ENCODE results near the gene SAMD1.

Gene SAMD1

DNA sequence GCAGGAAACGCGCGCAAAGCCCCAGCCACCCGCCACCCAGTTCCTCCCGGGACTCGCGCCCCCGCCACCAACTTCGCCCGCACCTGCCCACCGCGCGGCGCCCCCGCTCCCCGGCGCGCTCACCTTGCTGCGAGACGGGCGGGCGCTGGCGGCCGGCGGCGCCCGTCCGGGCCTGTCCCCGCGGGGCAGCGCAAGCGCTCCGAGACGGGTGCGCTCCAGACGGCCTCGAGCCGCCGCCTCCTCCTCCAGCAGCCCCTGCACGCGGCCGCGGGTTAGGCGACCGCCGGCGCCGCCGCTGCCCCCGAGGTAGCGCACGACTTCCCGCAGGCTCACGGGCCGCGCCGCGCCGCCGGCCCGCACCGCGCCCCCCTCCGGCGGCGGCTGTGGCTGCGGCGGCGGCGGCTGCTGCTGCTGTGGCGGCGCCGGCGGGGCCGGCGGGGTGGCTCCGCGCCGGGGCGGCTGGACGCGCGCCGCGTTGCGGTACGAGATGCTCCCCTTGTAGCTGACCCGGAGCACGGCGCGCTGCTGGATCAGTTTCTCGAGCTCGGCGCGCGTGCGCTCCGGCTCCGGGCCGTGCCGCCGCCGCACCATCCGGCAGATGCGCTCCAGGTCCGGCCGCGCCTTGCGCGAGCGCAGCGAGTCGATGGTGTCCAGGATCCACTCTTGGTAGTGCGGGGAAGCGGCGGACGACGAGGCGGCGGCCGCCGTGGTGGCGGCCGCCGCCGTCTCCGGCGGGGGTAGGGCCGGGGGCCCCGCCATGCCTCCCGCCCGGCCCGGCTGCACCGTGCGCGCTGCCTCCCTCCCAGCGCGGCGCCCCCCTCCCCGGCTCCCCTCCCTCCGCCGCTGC lies 666 bp downstream of the SAMD1 start:
- peak in 1 of 2 donors; percentile 33 for DNase-seq (ENCODE audit: extremely low read depth in 1 of 2, low read depth in 1 of 2)

DNA sequence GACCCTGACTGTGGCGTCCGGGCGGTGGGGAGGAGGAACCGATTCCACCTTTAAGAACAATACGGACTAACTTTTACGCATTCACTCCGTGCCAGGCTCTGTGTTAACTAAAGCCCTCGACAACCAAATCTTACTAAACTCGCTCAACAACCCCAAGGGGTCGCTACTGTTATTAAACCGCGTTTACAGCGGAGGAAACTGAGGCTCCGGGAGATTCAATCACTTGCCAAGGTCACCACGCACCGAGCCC lies 1.2 kb downstream of the SAMD1 start:
- no peak for DNase-seq (ENCODE audit: extremely low read depth in 1 of 2, low read depth in 1 of 2)

DNA sequence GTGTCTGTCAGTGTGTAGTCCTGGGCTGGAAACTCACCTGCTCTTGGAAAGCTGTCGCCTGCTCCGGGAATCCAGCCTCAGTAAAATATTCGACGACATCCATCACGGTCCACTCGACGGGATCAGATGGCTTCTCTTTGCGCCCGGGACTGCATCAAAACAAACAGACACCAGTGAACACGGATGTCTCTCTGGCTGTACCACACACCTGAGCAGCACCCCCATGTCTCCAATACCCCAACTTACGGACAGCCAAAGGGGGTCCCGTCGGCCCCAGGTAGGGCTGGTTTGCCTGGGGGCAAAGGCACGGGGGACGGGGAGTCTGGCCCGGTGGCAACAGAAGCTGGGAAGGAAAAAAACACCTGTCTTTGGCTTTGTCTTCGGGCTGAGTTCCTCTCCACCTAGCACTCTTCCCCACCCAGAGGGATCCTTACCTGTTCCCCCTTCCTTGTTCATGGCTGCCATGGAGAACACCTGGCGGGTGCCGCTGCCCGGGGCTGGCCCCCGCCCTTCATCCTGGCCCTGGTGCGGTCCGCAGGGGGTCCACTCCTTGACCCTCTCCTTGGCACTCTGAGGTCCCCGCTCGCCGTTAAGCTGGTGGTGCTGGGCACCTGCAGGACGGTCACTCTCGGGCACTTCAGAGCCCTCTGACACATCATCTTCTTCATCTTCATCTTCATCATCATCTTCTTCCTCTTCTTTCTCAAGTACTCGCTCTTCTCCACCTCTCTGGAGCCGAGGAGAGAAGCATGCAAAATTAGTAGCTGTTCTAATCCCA lies 1.7 kb downstream of the SAMD1 start:
- no peak for DNase-seq (ENCODE audit: extremely low read depth in 1 of 2, low read depth in 1 of 2)

DNA sequence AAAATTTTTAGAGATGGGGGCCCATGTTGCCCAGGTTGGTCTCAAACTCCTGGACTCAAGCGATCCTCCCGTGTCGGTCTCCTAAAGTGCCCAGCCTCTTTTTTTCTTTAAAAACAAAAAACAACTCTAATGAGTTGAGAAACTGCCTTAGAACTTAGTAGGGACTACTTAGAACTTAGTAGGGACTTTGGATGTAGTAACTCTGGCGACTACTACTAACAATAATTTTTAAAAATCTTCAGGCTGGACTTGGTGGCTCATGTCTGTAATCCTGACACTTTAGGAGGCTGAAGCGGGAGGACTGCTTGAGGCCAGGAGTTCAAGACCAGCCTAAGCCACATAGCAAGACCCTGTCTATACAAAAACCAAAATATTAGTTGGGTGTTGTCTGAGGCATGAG lies 4.5 kb downstream of the SAMD1 start:
- DNase-seq (ENCODE audit: extremely low read depth in 1 of 2, low read depth in 1 of 2), result no peak

DNA sequence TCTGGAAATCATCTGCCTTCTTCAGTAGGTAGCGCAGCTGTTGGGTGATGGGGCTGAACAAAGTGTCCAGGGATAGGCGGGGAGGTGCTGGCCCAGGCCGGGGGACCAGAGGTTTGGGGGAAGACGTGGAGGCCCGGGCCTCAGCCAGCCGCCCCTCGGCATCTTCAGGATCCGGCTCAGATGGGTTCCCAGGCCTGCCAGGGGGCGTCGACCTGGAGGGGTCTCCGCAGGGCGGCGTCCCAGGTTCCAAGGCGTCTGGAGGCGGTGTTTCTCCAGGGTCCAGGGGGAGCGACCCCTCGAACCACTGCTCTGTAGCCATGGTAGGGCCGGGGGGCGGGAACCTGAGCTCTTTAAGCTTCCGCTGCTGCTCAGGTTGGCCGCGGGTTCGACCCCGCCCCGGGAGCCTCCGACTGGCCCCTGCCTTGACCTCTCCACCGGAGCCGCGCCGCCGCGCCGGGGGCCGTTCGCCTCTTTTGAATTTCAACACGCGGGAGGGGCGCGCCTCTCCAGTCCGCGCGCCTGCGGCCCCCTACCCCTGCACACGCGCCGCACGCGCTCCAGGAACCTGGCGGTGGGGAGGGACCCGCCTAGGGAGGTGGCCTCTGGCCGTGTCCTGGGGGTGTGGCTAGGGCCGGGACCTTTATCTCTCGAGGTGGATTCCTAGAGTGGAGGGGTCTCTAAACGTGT lies 5.1 kb downstream of the SAMD1 start, which contains the start of gene C19orf67:
TSS of gene C19orf67 (minus strand) at position 475 of the 687 bp plus-strand sequence. CDS start at position 319, 156 bp downstream.
- no peak for DNase-seq (ENCODE audit: extremely low read depth in 1 of 2, low read depth in 1 of 2)

DNA sequence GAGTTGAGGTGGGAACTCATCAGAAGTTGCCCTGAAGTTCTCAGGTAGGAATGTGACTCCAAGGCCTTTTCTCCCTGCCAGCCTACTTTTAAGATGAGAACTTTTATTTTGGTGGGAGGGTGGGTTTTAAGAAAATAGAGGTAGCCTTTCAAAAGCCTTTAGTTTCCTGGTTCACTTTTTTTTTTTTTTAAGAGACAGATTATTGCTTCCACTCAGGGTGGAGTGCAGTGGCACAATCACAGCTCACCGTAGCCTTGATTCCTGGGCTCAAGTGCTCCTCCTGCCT lies 7.9 kb downstream of the SAMD1 start:
- no peak for DNase-seq (ENCODE audit: extremely low read depth in 1 of 2, low read depth in 1 of 2)

DNA sequence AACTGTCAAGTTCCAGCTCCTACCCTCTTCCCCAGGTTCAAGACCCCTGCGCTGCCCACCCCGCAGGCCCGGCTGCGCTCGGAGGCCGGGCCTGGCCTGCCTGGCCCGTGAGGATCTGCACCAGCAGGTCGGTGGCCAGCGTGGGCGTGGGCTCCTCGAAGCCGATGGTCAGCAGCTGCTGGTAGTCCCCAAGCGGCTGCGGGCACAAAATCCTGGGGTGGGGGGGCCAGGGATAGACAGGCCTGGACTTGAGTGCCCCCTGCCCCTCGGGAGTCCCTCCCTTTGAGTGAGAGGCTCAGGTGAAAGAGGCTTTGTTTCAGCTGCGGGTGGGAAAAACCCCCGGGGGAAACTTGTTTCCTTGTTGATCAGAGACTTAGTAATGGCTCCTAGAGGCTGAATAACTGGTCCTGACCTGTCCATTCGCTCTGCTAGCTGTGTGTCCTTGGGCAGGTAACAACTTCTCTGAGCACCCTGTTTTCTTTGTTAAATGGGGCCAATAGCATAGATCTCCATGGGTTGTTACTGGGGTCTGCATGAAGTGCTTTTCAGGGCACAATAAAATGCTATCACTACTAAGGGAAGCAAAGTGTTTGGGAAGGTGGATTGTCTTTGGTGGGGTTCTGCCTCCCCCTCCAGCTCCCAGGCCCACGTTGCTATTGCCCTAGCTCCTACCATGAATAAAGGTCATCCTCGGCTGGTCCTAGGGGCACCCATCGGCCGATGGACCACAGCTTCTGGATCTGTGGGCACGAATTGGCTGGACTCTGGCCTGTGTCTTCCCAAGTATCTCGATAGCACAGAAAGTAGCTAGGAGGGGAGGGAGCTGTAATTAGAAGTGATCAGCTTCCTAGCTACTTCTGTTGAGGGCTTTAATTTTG lies 8.5 kb downstream of the SAMD1 start:
- DNase-seq (ENCODE audit: extremely low read depth in 1 of 2, low read depth in 1 of 2), result no peak

- DNase-seq (ENCODE audit: extremely low read depth in 1 of 2, low read depth in 1 of 2), result peak; percentile 98 to 99
Measured at GRCh38 chr19:14080887-14081796, 9.4 kb downstream of the SAMD1 start.

DNA sequence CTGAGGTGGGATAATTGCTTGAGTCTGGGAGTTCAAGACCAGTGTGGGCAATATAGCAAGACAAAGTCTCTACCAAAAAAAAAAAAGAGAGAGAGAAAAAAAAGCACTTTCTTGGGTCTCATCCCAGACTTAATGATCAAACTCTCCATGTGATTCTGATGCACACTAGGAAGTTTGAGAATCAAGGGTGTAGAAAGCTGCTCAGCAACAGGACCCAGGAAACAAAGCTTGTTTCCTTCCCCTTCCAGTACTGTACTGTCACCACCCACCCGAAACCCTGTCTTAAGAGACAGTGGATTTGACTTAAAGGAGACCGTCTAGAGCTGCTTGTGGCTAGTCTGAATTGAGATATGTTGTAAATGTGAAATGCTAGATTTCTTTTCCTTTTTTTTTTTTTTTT lies 12.1 kb downstream of the SAMD1 start:
- DNase-seq (ENCODE audit: extremely low read depth in 1 of 2, low read depth in 1 of 2), result no peak

- no peak for DNase-seq (ENCODE audit: extremely low read depth in 1 of 2, low read depth in 1 of 2)
Measured at GRCh38 chr19:14073925-14074838, 16.4 kb downstream of the SAMD1 start.

DNA sequence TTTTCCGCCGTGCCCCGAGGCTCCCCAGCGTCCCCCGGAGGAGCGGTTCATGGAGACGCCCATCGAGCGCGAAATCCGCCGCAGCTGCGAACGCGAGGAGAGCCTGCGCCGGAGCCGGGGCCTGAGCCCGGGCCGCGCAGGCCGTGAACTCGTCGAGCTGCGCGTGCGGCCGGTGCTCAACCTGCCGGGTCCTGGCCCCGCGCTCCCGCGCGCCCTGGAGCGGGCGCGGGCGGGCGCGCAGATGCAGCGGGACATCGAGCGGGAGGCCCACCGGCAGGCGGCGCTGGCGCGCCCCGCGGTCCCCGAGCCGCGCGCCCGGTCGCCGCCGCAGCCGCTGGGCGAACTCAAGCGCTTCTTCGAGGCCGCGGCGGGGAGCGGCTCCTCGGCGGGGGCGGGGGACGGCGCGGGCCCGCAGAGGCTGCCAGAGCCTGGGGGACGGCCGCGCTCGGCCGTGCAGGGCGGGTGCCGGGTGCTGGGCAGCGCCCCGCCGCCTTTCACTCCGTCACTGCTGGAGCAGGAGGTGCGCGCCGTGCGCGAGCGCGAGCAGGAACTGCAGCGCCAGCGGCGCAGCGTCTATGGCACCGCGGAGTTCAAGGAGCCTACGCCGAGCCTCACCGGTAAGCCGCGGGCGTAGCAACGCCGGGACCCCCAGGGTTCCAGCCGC lies 17.2 kb downstream of the SAMD1 start:
- peak in 1 of 2 donors; percentile 66 for DNase-seq (ENCODE audit: extremely low read depth in 1 of 2, low read depth in 1 of 2)

- no peak for DNase-seq (ENCODE audit: extremely low read depth in 1 of 2, low read depth in 1 of 2)
Measured at GRCh38 chr19:14072535-14073260, 17.9 kb downstream of the SAMD1 start, which contains the start of gene MISP3. TSS of gene MISP3 (plus strand) at chr19:14072786. CDS start at chr19:14073310, 524 bp downstream.

GRCh38 chr19:14070268-14071050 lies 20.1 kb downstream of the SAMD1 start:
- DNase-seq (ENCODE audit: extremely low read depth in 1 of 2, low read depth in 1 of 2), result no peak

DNA sequence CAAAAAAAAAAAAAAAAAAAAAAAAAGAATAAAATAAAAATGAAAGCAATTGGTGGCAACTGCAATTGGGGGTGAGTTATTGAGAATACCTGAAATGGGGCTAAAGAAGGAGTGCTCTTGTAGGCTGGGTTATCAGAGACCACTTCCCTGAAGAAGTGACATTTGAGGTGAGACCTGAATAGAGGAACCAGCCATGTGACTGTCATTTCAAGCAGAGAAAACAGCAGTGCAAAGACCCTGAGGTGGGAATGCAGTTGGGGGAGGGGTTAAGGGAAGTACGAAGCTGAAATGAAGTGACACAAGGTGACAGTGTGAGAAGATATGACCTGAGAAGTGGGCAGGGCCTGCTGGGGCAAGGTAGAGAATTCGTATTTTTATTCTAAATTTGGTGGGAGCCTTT lies 24.4 kb downstream of the SAMD1 start:
- DNase-seq (ENCODE audit: extremely low read depth in 1 of 2, low read depth in 1 of 2), result no peak

DNA sequence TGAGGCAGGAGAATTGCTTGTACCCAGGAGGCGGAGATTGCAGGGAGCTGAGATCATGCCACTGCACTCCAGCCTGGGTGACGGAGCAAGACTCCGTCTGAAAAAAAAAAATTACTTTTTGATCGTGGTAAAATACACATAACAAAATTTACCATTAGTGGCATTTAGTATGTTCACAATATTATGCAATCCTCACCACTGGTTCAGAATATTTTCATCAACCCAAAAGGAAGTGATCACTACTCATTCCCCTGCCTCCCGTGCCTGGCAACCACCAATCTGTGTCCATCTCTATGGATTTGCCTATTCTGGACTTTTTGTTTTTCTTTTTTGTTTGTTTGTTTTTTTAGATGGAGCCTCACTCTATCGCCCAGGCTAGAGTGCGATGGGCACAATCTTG lies 27.4 kb downstream of the SAMD1 start:
- DNase-seq (ENCODE audit: extremely low read depth in 1 of 2, low read depth in 1 of 2), result no peak

DNA sequence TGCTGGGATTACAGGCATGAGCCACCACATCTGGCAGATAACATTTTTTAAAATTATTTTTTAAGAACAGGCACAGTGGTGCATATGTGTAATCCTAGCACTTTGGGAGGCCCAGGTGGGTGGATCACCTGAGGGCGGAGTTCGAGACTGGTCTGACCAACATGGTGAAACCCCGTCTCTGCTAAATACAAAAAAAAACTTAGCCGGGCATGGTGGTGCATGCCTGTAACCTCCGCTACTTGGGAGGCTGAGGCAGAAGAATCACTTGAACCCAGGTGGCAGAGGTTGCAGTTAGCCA lies 28.0 kb downstream of the SAMD1 start:
- no peak for DNase-seq (ENCODE audit: extremely low read depth in 1 of 2, low read depth in 1 of 2)
